Naive B cell (primary cell): ENCODE data around the gene TNRC6C. TPM values are rescaled to one million over a fixed set of nuclear protein-coding genes. Genes with fewer than 3 reads are reported as not detected.
"Not testable (repeated sequence)": the region's sequence is repeated elsewhere in the genome, so short reads cannot be mapped to it uniquely, and the experiment has no call there.

Source experiments
- ATAC-seq, 2 donors: fragments of 150-1000 bp; cut with Tn5 transposase; 2 replicates each; pipeline ENCODE4 v1.10.0; 2021; ENCODE audit warnings: low read depth in 2 of 2, mild to moderate bottlenecking in 2 of 2, moderate library complexity in 2 of 2
- DNase-seq: peaks from one replicate; pipeline ENCODE4 v3.0.0; 2022
- H3K27ac Mint-ChIP-seq, 6 donors: one replicate each; pipeline ENCODE4 v1.8.0; 2020 to 2022; ENCODE audit warnings: mild to moderate bottlenecking in 6 of 6, mixed read lengths in 6 of 6, moderate library complexity in 5 of 6, inconsistent platforms in 2 of 6
- H3K27me3 Mint-ChIP-seq, 3 donors: one replicate each; pipeline ENCODE4 v1.8.0; 2021 to 2022; ENCODE audit warnings: mixed read lengths in 3 of 3, mild to moderate bottlenecking in 1 of 3
- H3K36me3 Mint-ChIP-seq, 2 donors: one replicate each; pipeline ENCODE4 v1.8.0; 2020 to 2022; ENCODE audit warnings: mixed read lengths in 2 of 2, inconsistent platforms in 1 of 2, mild to moderate bottlenecking in 1 of 2
- H3K4me1 Mint-ChIP-seq, 3 donors: one replicate each; pipeline ENCODE4 v1.8.0; 2020 to 2022; ENCODE audit warnings: mixed read lengths in 3 of 3, inconsistent platforms in 1 of 3, mild to moderate bottlenecking in 1 of 3, moderate library complexity in 1 of 3
- H3K4me3 Mint-ChIP-seq, 8 donors: one replicate each; pipeline ENCODE4 v1.8.0; 2020 to 2022; ENCODE audit warnings: mild to moderate bottlenecking in 8 of 8, mixed read lengths in 8 of 8, moderate library complexity in 8 of 8, inconsistent platforms in 2 of 8
- H3K9me3 Mint-ChIP-seq, 7 donors: one replicate each; pipeline ENCODE4 v1.8.0; 2020 to 2022; ENCODE audit warnings: mixed read lengths in 7 of 7, mild to moderate bottlenecking in 5 of 7, inconsistent platforms in 2 of 7, moderate library complexity in 1 of 7
- polyA plus RNA-seq, 6 donors: library from polyadenylated mRNA; unstranded; fragments of 300-500 nt; fragmentation: Illumina TruSeq; gene quantifications; one replicate each; pipeline ENCODE4 v1.2.3, GENCODE V29; 2021; ENCODE audit warnings: low read depth in 6 of 6

The TNRC6C gene
- polyA plus RNA-seq, 6 donors from 2014 or later, result 1.2 to 5.5 (median 2.0) TPM; not detected in 1

DNA sequence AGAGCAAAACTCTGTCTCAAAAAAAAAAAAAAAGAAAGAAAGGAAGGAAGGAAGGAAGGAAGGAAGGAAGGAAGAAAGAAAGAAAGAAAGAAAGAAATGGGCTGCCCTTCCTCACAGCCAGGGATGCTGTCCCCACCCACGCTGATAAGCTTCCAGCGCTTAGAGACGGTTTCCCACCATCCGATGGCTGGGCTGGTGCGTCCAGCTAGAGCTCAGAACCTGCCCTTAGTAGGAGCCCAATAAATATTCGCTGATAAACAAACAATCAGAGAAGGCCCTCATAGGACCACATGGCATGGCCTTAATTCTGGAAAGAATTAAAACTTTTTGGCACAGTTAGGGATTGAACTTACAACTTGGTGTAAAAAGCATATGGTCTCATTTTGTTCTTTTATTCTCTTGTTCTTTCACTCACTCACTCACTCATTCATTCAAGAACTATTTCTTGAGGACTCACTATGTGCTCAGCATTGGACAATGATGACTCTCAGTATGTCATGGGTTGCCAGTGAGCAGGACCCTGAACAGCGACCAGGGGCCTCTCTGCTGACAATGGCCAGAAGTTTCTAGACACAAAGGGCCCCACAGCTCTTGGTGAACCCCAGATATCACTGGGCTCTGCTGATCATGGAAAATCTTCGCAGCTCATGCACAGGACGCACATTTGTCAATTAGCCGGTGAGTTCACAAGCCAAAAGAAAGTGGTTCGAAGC is 32.5 kb upstream of the TNRC6C start:
- Mint-ChIP-seq H3K4me1 (peaks cover 14 to 31% (median 18%) of the 10 kb centered on the region in 3 donors), H3K27me3 (peaks cover 60 to 97% (median 78%) of the 10 kb centered on the region in 3 donors), H3K27ac (peak overlapping the region in 1 of 6 donors; percentile 79), H3K36me3 (peaks cover 0 to 6% of the 10 kb centered on the region in 2 donors), H3K4me3 (peak overlapping the region in 1 of 8 donors; percentile 38), H3K9me3 (peaks cover 0 to 6% (median 2%) of the 10 kb centered on the region in 7 donors)
- DNase-seq, result no peak
- ATAC-seq, result no peak

DNA sequence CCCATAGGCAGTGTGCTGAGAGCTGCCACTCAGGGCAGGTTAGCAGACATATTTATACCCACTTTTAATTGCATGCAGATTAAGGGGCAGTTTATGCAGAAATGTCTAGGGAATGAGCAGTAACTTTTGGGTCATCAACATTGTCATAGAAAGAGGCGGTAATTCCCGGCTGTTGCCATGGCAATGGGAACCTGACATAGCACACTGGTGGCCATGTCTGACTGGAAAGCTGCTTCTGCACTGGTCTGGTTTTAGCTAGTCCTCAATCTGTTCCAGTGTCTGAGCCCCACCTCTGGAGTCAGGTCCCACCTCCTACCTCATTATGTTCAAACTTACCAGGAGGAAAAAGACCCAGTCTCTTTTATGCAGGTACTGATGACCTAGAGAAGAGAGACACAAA is 31.5 kb upstream of the TNRC6C start:
- Mint-ChIP-seq H3K27ac (peak overlapping the region in 1 of 6 donors; percentile 1), H3K4me3 (no peak overlapping the region)
- no peak for DNase-seq

DNA sequence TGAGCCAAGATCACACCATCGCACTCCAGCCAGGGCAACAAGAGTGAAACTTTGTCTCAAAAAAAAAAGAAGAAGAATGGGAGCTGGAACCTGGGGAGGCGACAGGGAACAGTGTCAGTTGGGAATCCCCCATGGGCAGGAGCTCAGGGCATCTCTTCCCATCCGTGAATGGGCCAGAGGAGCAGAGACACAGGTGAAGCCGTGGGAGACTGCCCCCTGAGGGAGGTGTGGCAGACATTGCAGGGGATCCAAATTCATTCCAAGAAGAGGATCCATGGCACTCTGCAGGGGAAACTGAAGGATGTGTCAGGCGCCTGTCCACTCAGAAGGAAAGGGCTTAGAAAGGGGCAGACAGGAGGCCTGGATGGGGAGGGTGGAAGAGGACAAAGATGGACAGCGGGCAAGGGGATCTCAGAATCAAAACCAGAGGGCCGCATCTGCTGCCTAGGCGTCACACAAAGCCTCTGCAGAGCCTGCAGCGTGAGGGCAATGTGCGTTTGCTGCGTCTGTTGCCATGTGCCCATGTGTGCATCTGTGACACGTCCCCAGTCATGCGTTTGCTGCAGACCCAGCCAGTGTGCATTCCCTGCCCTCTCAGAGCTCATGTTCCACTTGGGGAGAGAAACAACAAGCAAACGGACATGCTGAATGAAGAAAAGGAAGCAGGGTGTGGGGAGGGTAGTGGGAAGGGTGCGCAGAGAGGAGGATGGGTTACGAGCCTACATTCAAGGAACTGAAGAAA is 30.6 kb upstream of the TNRC6C start:
- H3K4me1 Mint-ChIP-seq, result peaks cover 14 to 37% (median 22%) of the 10 kb centered on the region in 3 donors
- DNase-seq, result no peak
- peak overlapping the region in 1 of 8 donors; percentile 39 for H3K4me3 Mint-ChIP-seq
- H3K9me3 Mint-ChIP-seq, result peaks cover 0 to 2% (median 0%) of the 10 kb centered on the region in 7 donors
- H3K27me3 Mint-ChIP-seq, result peaks cover 56 to 89% (median 80%) of the 10 kb centered on the region in 3 donors
- H3K36me3 Mint-ChIP-seq, result peaks cover 0 to 8% of the 10 kb centered on the region in 2 donors
- peak; percentile 30 for ATAC-seq
- H3K27ac Mint-ChIP-seq, result peak overlapping the region in 2 of 6 donors; percentile 31

More for the DNA sequence above, 31.5 kb upstream of the TNRC6C start:
- no peak for ATAC-seq
- Mint-ChIP-seq H3K9me3 (peaks cover 0 to 2% (median 0%) of the 10 kb centered on the region in 7 donors), H3K36me3 (peaks cover 0 to 6% of the 10 kb centered on the region in 2 donors), H3K4me1 (peaks cover 14 to 36% (median 22%) of the 10 kb centered on the region in 3 donors), H3K27me3 (peaks cover 60 to 95% (median 77%) of the 10 kb centered on the region in 3 donors)

DNA sequence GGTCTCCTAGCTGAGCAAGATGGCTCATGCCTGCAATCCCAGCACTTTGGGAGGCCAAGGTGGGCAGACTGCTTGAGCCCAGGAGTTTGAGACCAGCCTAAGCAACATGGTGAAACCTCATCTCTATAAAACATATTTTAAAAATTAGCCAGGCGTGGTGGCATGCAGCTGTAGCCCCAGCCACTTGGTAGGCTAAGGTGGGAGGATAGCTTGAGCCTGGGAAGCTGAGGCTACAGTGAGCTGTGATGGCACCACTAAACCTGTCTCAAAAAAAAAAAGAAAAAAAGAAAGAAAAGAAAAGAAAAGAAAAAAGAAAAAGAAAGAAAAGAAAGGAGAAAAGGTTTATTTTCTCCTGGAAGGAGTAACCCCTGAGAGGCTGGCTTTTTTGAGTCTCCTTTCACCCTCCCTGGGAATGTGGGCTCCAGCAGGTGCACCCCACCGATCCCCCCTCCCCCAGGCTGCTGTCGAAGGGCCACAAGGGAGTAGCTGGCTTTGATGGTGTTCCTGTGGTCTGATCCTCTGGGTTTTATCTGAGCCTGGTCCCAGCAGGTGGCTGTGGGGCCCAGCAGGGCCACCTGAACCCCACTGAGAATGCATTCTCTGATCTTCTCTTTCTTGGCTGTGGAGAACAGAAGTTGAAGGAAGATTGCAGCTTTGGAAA is 29.9 kb upstream of the TNRC6C start:
- Mint-ChIP-seq H3K27ac (peak overlapping the region in 1 of 6 donors; percentile 31), H3K27me3 (peaks cover 58 to 89% (median 82%) of the 10 kb centered on the region in 3 donors), H3K9me3 (peaks cover 0 to 2% (median 0%) of the 10 kb centered on the region in 7 donors), H3K4me1 (peaks cover 16 to 44% (median 24%) of the 10 kb centered on the region in 3 donors), H3K4me3 (peak overlapping the region in 2 of 8 donors; percentile 20 to 39), H3K36me3 (peaks cover 0 to 13% of the 10 kb centered on the region in 2 donors)
- DNase-seq, result no peak
- no peak for ATAC-seq

DNA sequence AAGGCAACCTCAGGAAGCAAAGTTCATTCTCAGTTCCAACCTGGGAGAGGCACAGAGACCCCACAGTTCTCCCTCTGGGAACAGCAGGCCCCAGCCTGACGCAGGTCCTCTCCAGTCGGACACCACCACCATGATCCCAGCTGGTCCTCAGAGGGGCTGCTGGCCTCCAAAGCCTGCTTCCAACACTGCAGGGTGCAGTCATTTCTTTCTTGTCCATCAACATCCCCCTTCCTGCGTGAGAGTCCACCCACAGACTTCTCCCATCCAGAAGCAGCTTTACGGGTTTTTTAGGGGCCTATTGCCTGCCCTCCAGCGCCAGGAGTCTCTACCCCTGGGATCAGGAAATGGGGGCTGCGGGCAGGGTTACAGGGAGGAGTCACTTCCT is 29.3 kb upstream of the TNRC6C start:
- H3K4me1 Mint-ChIP-seq, result peaks cover 21 to 45% (median 28%) of the 10 kb centered on the region in 3 donors
- H3K4me3 Mint-ChIP-seq, result peak overlapping the region in 1 of 8 donors; percentile 20
- H3K27ac Mint-ChIP-seq, result no peak overlapping the region
- no peak for DNase-seq
- no peak for ATAC-seq
- peaks cover 0 to 9% of the 10 kb centered on the region in 2 donors for H3K36me3 Mint-ChIP-seq
- H3K27me3 Mint-ChIP-seq, result peaks cover 59 to 89% (median 82%) of the 10 kb centered on the region in 3 donors
- H3K9me3 Mint-ChIP-seq, result peaks cover 0 to 2% (median 0%) of the 10 kb centered on the region in 7 donors

DNA sequence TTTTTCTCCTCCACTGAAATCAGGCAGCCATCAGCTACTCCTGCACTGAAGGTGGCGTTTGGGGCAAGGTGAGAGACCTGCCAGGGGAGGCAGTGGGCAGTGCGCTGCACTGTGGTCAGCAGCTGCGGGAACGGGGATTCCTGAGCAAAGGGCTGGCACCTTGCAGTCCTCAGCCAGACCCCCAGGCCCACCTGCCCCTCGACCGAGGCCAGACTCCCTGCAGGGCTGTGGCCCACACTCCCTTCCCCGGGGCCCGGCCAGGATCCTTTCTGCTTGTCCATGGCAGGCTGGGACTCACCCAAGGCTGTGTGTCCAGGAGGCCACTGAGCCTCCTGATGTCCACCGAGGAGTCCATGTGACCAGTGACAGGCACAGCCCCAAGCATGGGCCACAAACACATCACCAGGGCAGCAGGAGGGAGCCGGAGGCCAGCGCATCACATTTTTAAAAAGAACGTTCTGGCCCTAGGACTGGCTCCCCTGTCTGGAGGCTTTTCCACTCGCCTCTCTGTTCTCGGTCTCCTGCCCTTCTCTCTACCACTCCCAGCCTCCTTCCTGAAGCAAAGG is 28.5 kb upstream of the TNRC6C start:
- peaks cover 54 to 85% (median 82%) of the 10 kb centered on the region in 3 donors for H3K27me3 Mint-ChIP-seq
- H3K9me3 Mint-ChIP-seq, result peaks cover 0 to 2% (median 0%) of the 10 kb centered on the region in 7 donors
- H3K36me3 Mint-ChIP-seq, result peaks cover 0 to 7% of the 10 kb centered on the region in 2 donors
- peak overlapping the region in 1 of 6 donors; percentile 80 for H3K27ac Mint-ChIP-seq
- no peak overlapping the region for H3K4me3 Mint-ChIP-seq
- DNase-seq, result no peak
- ATAC-seq, result no peak
- peaks cover 21 to 39% (median 27%) of the 10 kb centered on the region in 3 donors for H3K4me1 Mint-ChIP-seq

DNA sequence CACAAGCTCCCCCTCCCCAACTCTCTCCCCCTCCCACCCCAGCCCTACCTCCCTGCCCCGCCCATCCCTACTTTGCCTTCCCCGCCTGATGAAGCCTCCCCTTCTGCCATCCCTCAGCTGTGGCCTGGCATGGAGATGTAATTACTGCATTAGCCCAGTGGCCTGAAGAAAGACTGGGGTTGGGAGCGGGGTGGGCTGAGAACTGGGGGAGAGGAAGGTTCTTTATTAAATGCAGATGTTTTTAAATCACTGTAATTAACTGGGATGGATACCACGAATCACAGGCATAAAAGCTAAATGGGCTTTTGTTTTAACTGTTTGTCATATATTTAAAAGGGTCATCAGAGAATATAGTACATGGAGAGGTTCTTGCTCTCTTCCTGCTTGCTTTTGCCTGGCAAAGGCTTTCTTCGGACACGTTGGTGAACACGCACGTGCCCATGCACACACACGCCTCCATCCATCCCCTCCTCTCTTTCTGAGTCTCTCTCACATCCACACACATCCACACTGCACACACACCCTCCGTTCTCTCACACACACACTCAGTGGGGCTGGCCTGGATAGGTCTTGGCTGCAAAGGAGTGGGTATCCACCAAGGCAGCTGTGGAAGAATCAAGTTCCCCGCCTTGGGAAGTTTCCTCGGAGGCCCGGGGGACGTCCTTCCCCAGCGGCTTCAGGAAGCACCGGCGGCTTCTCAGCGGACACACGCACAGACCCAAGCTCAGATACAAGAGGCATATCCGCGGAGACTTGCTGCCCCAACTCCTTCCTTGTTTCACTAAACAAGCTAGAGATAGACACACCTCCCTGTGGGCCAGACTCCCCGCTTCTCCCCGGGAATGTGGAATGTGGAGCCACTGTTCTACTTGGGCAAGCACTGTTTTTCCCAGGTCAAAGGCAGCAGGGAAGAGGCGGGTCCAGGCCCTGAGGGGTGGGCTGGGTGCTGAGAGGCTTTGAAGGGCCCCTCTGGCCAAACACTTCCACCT is 27.4 kb upstream of the TNRC6C start:
- ATAC-seq, result no peak
- peaks cover 0 to 2% (median 0%) of the 10 kb centered on the region in 7 donors for H3K9me3 Mint-ChIP-seq
- no peak overlapping the region for H3K27ac Mint-ChIP-seq
- no peak for DNase-seq
- peaks cover 0 to 7% of the 10 kb centered on the region in 2 donors for H3K36me3 Mint-ChIP-seq
- H3K27me3 Mint-ChIP-seq, result peaks cover 58 to 86% (median 83%) of the 10 kb centered on the region in 3 donors
- H3K4me3 Mint-ChIP-seq, result no peak overlapping the region
- H3K4me1 Mint-ChIP-seq, result peaks cover 21 to 39% (median 27%) of the 10 kb centered on the region in 3 donors

DNA sequence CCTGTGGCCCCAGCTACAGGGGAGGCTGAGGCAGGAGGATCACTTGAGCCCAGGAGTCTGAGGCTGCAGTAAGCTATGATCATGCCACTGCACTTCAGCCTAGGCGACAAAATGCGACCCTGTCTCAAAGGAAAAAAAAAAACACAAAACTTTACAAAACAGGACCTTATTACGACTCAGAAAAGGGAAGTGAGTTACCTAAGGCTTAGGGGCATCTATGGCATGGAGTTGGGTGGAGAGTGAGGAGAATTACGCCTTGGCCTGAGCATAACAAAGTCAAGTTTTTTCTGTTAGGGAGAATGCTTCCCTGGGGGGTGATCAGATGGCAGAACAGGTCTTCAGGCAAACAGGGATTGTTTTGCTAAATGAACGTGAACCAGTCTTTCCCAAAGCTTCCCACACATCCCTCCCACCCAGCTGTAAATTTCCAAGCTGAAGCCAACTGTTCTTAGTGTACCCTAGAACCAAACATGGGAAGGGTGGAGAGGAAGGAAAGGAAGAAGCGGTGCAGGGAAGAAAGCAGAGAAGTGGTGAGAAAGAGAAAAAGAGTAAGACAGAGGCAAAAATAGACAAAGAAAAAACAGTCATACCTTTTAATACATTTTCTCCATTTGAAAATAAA is 24.6 kb upstream of the TNRC6C start:
- Mint-ChIP-seq H3K9me3 (no peaks in the 10 kb centered on the region), H3K4me3 (no peak overlapping the region), H3K27ac (peak overlapping the region in 1 of 6 donors; percentile 69), H3K36me3 (peaks cover 0 to 7% of the 10 kb centered on the region in 2 donors), H3K4me1 (peaks cover 7 to 21% (median 15%) of the 10 kb centered on the region in 3 donors), H3K27me3 (peaks cover 44 to 83% (median 73%) of the 10 kb centered on the region in 3 donors)
- peak; percentile 58 to 73 for ATAC-seq
- no peak for DNase-seq

DNA sequence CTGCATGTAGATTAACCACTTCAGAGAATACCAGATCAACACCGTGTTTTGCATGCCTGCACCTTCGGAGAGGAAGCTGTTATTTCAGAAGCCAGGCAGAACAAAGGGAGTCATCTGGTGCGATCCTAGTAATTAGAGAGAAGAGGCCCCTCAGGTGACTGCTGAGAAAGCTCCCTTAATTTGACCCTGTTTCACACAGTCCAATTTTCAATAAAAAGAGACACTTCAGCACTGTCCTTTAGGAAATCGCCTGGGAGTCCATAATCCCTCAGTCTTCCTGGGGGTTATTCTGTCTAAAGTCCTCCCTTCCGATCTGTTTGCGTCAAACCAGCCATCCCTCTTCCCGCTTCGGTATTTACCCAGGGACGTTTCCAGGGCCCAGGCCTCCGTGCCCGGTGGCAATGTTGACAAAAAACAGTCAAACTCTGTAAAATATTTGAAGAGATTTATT is 23.4 kb upstream of the TNRC6C start:
- ATAC-seq, result no peak

DNA sequence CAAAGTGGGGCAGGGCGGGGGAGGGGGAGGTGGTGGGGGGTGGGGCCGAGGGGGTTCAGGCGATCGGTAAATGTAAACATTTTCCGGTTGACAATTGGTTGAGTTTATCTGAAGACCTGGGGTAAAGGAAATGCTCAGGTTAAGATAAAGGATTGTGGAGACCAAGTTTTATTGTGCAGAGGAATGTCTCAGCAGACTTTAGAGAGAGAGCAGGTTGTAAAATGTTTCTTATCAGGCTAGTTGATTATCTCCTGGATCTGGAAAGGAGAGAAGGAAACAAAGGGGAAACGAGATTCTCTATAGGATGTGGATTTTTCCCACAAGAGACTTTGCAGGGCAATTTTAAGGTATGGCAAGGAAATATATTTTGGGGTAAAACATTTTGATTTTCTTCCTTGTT is 22.8 kb upstream of the TNRC6C start:
- not testable (repeated sequence) for ATAC-seq, H3K4me3 Mint-ChIP-seq, H3K36me3 Mint-ChIP-seq, DNase-seq, H3K27ac Mint-ChIP-seq, H3K9me3 Mint-ChIP-seq
- peaks cover 43 to 71% (median 68%) of the 10 kb centered on the region in 3 donors for H3K27me3 Mint-ChIP-seq
- peaks cover 7 to 18% (median 12%) of the 10 kb centered on the region in 3 donors for H3K4me1 Mint-ChIP-seq

More for the DNA sequence above, 23.4 kb upstream of the TNRC6C start:
- H3K4me1 Mint-ChIP-seq, result peaks cover 7 to 18% (median 12%) of the 10 kb centered on the region in 3 donors
- no peak for DNase-seq
- H3K27me3 Mint-ChIP-seq, result peaks cover 44 to 72% (median 68%) of the 10 kb centered on the region in 3 donors
- no peak overlapping the region for H3K4me3 Mint-ChIP-seq
- peaks cover 0 to 7% of the 10 kb centered on the region in 2 donors for H3K36me3 Mint-ChIP-seq
- no peaks in the 10 kb centered on the region for H3K9me3 Mint-ChIP-seq
- no peak overlapping the region for H3K27ac Mint-ChIP-seq

DNA sequence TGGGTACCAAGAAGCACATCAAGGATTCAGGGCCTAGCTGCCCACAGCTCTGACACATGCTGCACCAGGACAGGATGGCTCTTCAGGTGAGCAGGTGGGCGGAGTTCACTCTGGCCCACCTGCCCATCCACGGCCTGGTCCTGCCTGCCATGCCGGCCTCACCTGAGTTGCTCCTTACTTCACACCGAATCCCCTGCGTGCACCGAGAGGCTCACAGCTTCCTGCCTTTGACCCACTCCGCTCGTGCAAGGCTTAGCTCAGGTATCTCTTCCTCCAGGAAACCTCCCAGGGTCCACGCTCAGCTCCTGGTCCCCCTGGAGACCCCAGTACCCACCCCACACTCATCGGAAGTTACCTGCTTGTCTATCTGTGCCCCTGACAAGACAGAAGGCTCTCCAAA is 21.6 kb upstream of the TNRC6C start:
- no peak overlapping the region for H3K27ac Mint-ChIP-seq
- DNase-seq (no peak), ATAC-seq (no peak)
- peaks cover 7 to 13% (median 11%) of the 10 kb centered on the region in 3 donors for H3K4me1 Mint-ChIP-seq
- H3K4me3 Mint-ChIP-seq, result no peak overlapping the region
- peaks cover 0 to 2% (median 0%) of the 10 kb centered on the region in 7 donors for H3K9me3 Mint-ChIP-seq
- peaks cover 45 to 68% (median 64%) of the 10 kb centered on the region in 3 donors for H3K27me3 Mint-ChIP-seq
- peaks cover 0 to 7% of the 10 kb centered on the region in 2 donors for H3K36me3 Mint-ChIP-seq
